GM12878 (cell line): ENCODE data around the gene EVX1. TPM values are rescaled to one million over a fixed set of nuclear protein-coding genes. Genes with fewer than 3 reads are reported as not detected.

Experiments
- ATAC-seq: fragments of 200-7000 bp; cut with Tn5 transposase; 3 replicates; pipeline ENCODE4 v1.9.1; 2020; ENCODE audit warnings: mild to moderate bottlenecking, moderate library complexity
- BruUV-seq: library from RNA; stranded (reverse); fragments of 400-500 nt; replicated peaks from 2 replicates; lab custom pipeline; 2021; lab: Mats Ljungman, UMichigan
- CTCF ChIA-PET: fragments of 300-600 bp; sonication (Branson Sonifier 250); formaldehyde crosslinking; extraction: SDS; loops from one replicate; lab custom pipeline; 2021; ENCODE audit warnings: inconsistent platforms; lab: Yijun Ruan, JAX
- POLR2A ChIA-PET: fragments of 350-600 bp; formaldehyde crosslinking; extraction: SDS; loops from one replicate; lab custom pipeline; 2021; ENCODE audit warnings: inconsistent platforms; lab: Charles Lee
- RAD21 ChIA-PET: fragments of 300-600 bp; sonication (Branson Sonifier 250); formaldehyde crosslinking; loops from one replicate; lab custom pipeline; 2023; ENCODE audit warnings: antibody characterized with exemption; ENCODE audit not compliant: unreplicated experiment; lab: Charles Lee
- SMC1A ChIA-PET: fragments of 300-600 bp; sonication (Branson Sonifier 250); formaldehyde crosslinking; loops from one replicate; lab custom pipeline; 2023; ENCODE audit not compliant: unreplicated experiment, uncharacterized antibody; lab: Charles Lee
- DNase-seq: peaks from one replicate; pipeline ENCODE4 v3.0.0-alpha.2; 2011; ENCODE audit warnings: low read depth, low spot score
- FAIRE-seq: peaks from 3 replicates; lab custom pipeline; 2011; peaks lifted over from hg19 to GRCh38; lab: Jason Lieb, UNC
- H2AFZ ChIP-seq: 2 replicates; pipeline ENCODE4 v1.6.0; 2011; ENCODE audit warnings: low read depth, low read length, control low read depth; ENCODE audit not compliant: control insufficient read depth
- H3K27ac ChIP-seq: 2 replicates; pipeline ENCODE4 v1.5.1; 2011; ENCODE audit warnings: control low read depth; ENCODE audit not compliant: control insufficient read depth, insufficient read depth
- H3K27me3 ChIP-seq, 2 experiments: replicated peaks in 1 of 2; 2 replicates each; pipeline versions ENCODE4 v1.6.0 to v1.6.1; 2011; ENCODE audit warnings: low read length in 1 of 2; ENCODE audit not compliant: control insufficient read depth in 2 of 2, insufficient read depth in 2 of 2
- H3K36me3 ChIP-seq, 2 experiments: 2 replicates each; pipeline ENCODE4 v1.5.1; 2011; ENCODE audit warnings: low read length in 1 of 2; ENCODE audit not compliant: control insufficient read depth in 2 of 2, insufficient read depth in 2 of 2
- H3K4me1 ChIP-seq: 2 replicates; pipeline ENCODE4 v1.6.1; 2011; ENCODE audit warnings: mild to moderate bottlenecking, low read length, moderate library complexity, mixed read lengths; ENCODE audit not compliant: control insufficient read depth, insufficient read depth
- H3K4me2 ChIP-seq: 2 replicates; pipeline ENCODE4 v1.6.0; 2011; ENCODE audit warnings: control low read depth; ENCODE audit not compliant: control insufficient read depth, insufficient read depth
- H3K4me3 ChIP-seq: fragments of 200-600 bp; sonication (generic); 2 replicates; pipeline ENCODE4 v1.5.1; 2016
- H3K79me2 ChIP-seq: 2 replicates; pipeline ENCODE4 v1.6.0; 2011; ENCODE audit warnings: low read length; ENCODE audit not compliant: control insufficient read depth, insufficient read depth
- H3K9ac ChIP-seq: 2 replicates; pipeline ENCODE4 v1.8.0; 2011; ENCODE audit warnings: low read length, control low read depth, mixed read lengths; ENCODE audit not compliant: control insufficient read depth, insufficient read depth
- H3K9me3 ChIP-seq: replicated peaks from 3 replicates; pipeline ENCODE4 v1.5.1; 2011; ENCODE audit warnings: mild to moderate bottlenecking, low read length; ENCODE audit not compliant: control insufficient read depth, insufficient read depth
- H4K20me1 ChIP-seq: 2 replicates; pipeline ENCODE4 v1.6.0; 2011; ENCODE audit not compliant: control insufficient read depth, insufficient read depth
- ATF3 ChIP-seq: IDR thresholded peaks from 2 replicates; pipeline ENCODE4 v1.6.1; 2011; ENCODE audit warnings: low read depth, mild to moderate bottlenecking, low read length, moderate library complexity, borderline replicate concordance; ENCODE audit errors: extremely low read depth
- CBX5 ChIP-seq: sonication (generic); IDR thresholded peaks from 2 replicates; pipeline ENCODE4 v1.6.1; 2016; ENCODE audit warnings: low read depth, moderate library complexity, mild to moderate bottlenecking, inconsistent platforms
- CHD4 ChIP-seq: fragments of 200-600 bp; sonication (generic); IDR thresholded peaks from 2 replicates; pipeline ENCODE4 v1.6.1; 2016; ENCODE audit warnings: mild to moderate bottlenecking
- FOXM1 ChIP-seq: IDR thresholded peaks from 2 replicates; pipeline ENCODE4 v1.6.1; 2012; ENCODE audit warnings: low read depth, mild to moderate bottlenecking, inconsistent platforms, low read length, moderate library complexity
- HDGF ChIP-seq: fragments of 450-650 bp; IDR thresholded peaks from 2 replicates; pipeline ENCODE4 v1.6.1; 2016; ENCODE audit warnings: antibody characterized with exemption
- NR2C2 ChIP-seq: IDR thresholded peaks from 2 replicates; pipeline ENCODE4 v1.6.1; 2011; ENCODE audit warnings: borderline replicate concordance, low read depth; ENCODE audit not compliant: control insufficient read depth, insufficient read length
- SUZ12 ChIP-seq: fragments of 200-600 bp; sonication (generic); IDR thresholded peaks from one replicate; pipeline ENCODE4 v1.6.1; 2018; ENCODE audit warnings: antibody characterized with exemption, mild to moderate bottlenecking; ENCODE audit not compliant: unreplicated experiment
- TCF12 ChIP-seq: IDR thresholded peaks from 2 replicates; pipeline ENCODE4 v1.6.1; 2011; ENCODE audit warnings: low read depth, mild to moderate bottlenecking, low read length
- USF2 ChIP-seq: IDR thresholded peaks from 2 replicates; pipeline ENCODE4 v1.6.1; 2011; ENCODE audit warnings: low read depth, low read length, improper control_type of control experiment, borderline replicate concordance
- ZBED1 ChIP-seq: IDR thresholded peaks from 2 replicates; pipeline ENCODE4 v1.6.1; 2016; ENCODE audit warnings: borderline replicate concordance
- ZNF217 ChIP-seq: fragments of 450-650 bp; IDR thresholded peaks from 2 replicates; pipeline ENCODE4 v1.6.1; 2017; ENCODE audit warnings: antibody characterized with exemption, mild to moderate bottlenecking
- WGBS: methylation state at CpG from one replicate; pipeline ENCODE4 v1.1.6; 2016; ENCODE audit warnings: low lambda C conversion rate; ENCODE audit not compliant: insufficient replicate concordance, insufficient coverage; ENCODE audit errors: missing lambda C conversion rate; 5-methylcytosine and 5-hydroxymethylcytosine counted together
- in situ Hi-C: fragments of 300-500 bp; cut with MboI; formaldehyde crosslinking; loops from 9 replicates; pipeline ENCODE4 v1.14.3; 2018; ENCODE audit warnings: mixed read lengths
- intact Hi-C: fragments of 100-400 bp; cut with micrococcal nuclease; formaldehyde crosslinking; loops from one replicate; pipeline ENCODE4 v1.14.2; 2022; ENCODE audit not compliant: unreplicated experiment
- polyA plus RNA-seq, 11 experiments: library from polyadenylated mRNA; depleted of rRNA in 4 of 11; unstranded in 6 of 11; stranded (reverse) in 5 of 11; fragments of >200 nt; fragmentation: Nextera tagmentation in 4 of 11; fragmentation: Illumina TruSeq in 1 of 11; extraction: Ambion mirVana in 4 of 11; extraction: Trizol in 1 of 11; gene quantifications; 1 replicate in 1 of 11; 2 replicates in 10 of 11; pipeline versions ENCODE4 v1.2.1 to v1.2.3, GENCODE V29; 2011 to 2016; ENCODE audit warnings: inconsistent platforms in 2 of 11, missing spikeins in 2 of 11, low read depth in 1 of 11
- total RNA-seq, 4 experiments: library from RNA; depleted of rRNA in 3 of 4; stranded (reverse); fragments of >200 nt in 3 of 4; fragmentation: Illumina TruSeq in 1 of 4; extraction: Trizol in 1 of 4; gene quantifications; 2 replicates each; pipeline versions ENCODE4 v1.2.1 to v1.2.3, GENCODE V29; 2013 to 2021

The EVX1 gene
- total and polyA plus RNA-seq, 10 of the 15 experiments (the other 5 are each of a cell fraction or from before 2014, with no cell fraction given), result not detected

- ATAC-seq (no peak), FAIRE-seq (no peak), DNase-seq (no peak)
- no TSS peak for BruUV-seq
- H3K27me3 ChIP-seq, result no peaks in the 10 kb centered on the region
- 54% methylated on average over 2 of the region's 2 CpGs for WGBS
- POLR2A ChIA-PET, result no interaction called here
- no peak overlapping the region for H3K27ac ChIP-seq
- H3K9ac ChIP-seq, result no peak overlapping the region
- intact Hi-C loops, result no loop called here
- H3K4me2 ChIP-seq, result no peak overlapping the region
- RAD21 ChIA-PET, result interaction anchor here (0.6 kb wide), 1 partner anchor 19 kb away, joined by 5 read pairs; no protein-coding TSS in a partner anchor
- SMC1A ChIA-PET, result interaction anchor here (1.4 kb wide), 1 partner anchor 50 kb away, joined by 3 read pairs; no protein-coding TSS in a partner anchor
- CTCF ChIA-PET, result interaction anchor here (0.6 kb wide), 1 partner anchor 565 kb away, joined by 3 read pairs; no protein-coding TSS in a partner anchor
- H3K36me3 ChIP-seq, result no peaks in the 10 kb centered on the region
- no peaks in the 10 kb centered on the region for H3K9me3 ChIP-seq
- TF ChIP-seq ATF3 (no peak), USF2 (no peak), CBX5 (no peak), FOXM1 (no peak), HDGF (no peak), CHD4 (no peak), ZNF217 (no peak), TCF12 (no peak), SUZ12 (no peak), NR2C2 (no peak), ZBED1 (no peak)
- no peak overlapping the region for H3K4me3 ChIP-seq
- no peak overlapping the region for H2AFZ ChIP-seq
- in situ Hi-C loops, result no loop called here
- no peaks in the 10 kb centered on the region for H4K20me1 ChIP-seq
- H3K4me1 ChIP-seq, result no peaks in the 10 kb centered on the region
- H3K79me2 ChIP-seq, result no peaks in the 10 kb centered on the region
Observed at GRCh38 chr7:27295236-27295635, 52.6 kb downstream of the EVX1 start.
